Posterior cingulate gyrus (tissue), 11 donors: ENCODE data around the gene LMO1.

Source experiments
- DNase-seq, 10 donors: peaks; one replicate each; pipeline versions ENCODE4 v3.0.0 to v3.0.0-alpha.2; 2020 to 2021; ENCODE audit warnings: mixed read lengths in 3 of 10
- intact Hi-C: fragments of 100-400 bp; cut with DNase I; formaldehyde crosslinking; loops from one replicate; pipeline ENCODE4 v1.15.1; 2023

Gene LMO1

DNA sequence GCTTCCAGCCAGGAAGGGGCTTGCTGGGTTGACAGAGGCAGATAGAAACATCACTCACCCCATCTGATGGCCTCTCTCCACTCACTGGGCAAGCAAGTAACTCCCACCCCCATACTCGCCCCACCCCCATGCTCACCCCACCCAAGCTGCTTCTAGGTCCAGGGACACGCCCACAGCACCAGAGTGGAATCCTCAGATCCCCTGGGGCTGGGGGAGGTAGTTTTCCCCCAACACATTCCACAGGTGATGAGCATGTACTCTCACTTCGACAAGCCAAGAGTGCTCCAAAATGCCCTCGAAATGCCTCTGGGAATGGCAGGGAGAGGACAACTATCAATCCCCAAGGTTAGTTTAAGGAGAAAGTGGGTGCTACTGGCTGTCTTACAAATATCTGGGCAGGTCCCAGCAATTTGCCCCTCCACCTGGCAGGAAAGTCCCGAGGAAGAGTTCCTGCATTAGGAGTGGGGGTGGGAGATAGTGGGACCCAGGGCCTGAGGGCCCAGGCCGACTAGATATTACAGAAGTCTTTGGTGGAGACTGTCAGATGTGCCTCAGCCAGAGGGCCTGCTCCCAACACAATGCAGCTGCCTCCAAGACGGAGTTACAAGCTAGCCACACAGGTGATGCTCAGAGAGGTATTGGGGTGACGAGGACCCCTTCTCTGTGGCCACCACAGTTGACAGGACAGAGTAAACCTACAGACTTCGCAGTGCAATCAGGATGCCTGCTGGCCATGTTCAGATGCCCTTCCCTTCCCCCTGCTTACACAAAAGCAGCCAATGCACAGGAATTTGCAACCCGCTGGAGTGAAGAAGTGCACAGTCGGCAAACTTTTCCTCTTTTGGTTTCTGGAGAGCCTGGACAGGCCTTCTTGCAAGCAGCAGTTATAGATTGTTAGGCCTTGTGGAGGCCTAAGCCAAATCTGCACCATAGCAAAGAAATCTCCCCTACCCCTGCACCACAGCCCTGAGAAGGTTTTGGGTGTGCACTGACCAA, 2.9 kb upstream of the LMO1 start:
- intact Hi-C loops = no loop called here
- peak in 5 of 10 donors; percentile 1 to 40 (median 6) for DNase-seq

DNA sequence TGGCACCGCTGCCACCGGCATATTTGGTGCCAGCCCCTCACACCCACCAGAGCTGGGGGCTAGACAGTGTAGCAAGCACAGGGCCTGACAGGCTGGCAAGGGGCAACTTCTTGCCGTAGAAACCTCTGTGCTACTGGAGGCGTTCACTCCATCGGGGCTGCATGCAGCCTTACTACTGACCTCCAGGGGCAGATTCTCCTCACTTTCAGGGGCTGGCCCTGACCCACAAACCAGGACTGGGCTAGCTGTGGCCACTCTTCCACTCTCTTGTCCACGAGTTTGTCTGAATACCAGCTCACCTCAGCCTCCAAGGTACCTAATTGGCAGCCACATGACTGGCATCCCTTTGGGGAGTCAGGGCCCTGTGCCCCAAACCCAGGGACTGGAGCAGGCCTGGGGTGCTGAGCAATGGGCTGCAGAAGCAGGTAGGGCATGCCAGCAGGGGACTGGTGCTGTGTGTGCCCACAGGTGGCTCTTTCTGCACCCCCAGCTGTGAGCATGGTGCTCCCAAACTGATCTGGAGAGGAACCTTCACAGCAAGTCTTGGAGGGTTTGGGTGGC, 2.1 kb upstream of the LMO1 start:
- intact Hi-C loops = loop anchor here (2.0 kb wide), 1 partner anchor 73 kb away; no protein-coding TSS in a partner anchor
- peak in 4 of 10 donors; percentile 4 to 72 (median 37) for DNase-seq

DNA sequence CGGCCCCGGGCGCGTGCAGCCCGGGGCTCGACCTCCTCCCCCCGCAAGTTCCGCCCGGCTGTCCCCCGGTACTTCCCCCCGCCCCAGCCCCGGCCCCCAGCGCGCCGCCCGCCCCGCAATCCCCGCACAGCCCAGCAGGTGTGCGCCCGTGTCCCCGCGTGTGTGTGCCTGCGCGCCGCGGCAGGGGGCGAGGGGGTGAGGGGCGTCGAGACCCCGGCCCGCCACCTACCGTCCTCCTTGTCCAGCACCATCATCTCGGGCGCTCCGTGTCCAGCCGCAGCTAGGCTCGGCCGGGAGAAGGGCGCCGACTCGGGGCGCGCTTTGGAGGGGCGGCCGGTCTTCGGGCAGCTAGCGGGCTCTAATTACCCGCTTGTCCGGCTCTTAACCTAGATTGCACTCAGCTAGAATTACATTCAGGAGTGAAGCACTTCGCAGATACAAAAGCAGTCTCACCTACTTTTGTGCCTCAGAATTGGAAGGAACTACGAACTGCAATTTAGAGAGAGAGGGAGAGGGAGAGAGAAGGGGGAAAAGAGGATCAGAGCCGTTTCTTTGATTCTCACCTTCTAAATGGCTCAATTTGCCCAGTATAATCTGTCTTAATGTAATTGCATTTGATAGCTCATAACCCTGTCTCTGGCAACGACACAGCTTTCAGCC, 439 bp downstream of the LMO1 start:
- DNase-seq = peak in 4 of 10 donors; percentile 10 to 78 (median 41)
- intact Hi-C loops = loop anchor here (1.0 kb wide), 1 partner anchor 38 kb away; no protein-coding TSS in a partner anchor

DNA sequence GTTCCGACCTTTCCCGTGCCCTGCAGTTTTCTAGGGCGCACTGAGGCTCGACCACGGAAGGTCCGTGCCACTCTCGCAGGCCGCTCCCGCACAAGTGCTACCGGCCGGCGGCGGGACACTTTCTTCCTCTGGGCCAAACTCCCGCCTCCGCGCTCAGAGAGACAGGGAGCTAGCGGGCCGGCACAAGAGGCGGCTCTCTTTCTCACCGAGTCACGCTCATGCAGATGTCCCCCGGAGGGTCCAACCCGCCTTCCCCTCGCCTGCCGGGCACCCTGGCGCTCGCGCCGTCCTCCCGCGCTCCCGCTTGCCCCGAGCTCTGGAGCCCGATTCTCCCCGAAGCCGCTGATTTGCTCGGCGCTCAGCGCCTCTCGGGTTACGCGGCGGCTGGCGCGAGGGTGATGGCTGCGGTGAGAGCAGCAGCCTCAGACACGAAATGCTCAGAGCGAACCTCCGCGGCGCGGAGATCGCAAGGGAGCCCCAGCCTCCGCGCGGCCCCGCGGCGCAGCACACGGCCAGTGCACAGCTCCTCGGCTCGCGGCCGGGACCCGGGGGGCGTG, 1.0 kb downstream of the LMO1 start:
- intact Hi-C loops = loop anchor here (1.0 kb wide), 1 partner anchor 37 kb away; no protein-coding TSS in a partner anchor
- DNase-seq = peak in 9 of 10 donors; percentile 17 to 92 (median 54)

DNA sequence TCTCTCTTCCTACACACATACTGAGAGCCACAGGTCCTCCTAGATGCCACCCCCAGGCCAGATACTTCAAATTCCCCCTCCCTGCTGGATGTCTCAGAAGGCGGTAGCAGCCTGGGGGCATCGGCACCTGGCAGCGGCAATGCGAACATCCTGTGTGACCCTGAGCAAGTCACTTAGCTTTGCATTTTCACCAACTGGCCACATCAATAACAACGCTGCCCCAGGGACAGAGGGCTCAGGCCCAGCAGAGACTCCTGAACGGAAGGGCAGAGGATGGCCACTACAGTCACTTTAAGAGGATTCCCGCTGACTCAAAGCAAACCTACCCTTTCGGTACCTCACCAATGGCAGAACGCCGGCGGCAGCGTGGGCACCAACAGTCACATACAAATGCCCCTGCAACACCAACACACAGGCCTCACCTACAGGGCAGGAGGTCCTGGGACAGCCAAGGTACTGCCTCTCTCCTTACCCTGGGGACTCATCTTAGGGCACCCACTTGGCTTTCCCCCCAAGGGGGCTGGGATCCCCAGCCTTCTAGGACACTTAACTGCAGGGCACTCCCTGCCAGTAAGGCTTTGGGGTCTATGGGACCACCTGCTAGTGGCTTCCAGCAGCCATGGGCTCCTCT, 1.6 kb downstream of the LMO1 start:
- DNase-seq = peak in 4 of 10 donors; percentile 6 to 55 (median 24)
- intact Hi-C loops = no loop called here

DNA sequence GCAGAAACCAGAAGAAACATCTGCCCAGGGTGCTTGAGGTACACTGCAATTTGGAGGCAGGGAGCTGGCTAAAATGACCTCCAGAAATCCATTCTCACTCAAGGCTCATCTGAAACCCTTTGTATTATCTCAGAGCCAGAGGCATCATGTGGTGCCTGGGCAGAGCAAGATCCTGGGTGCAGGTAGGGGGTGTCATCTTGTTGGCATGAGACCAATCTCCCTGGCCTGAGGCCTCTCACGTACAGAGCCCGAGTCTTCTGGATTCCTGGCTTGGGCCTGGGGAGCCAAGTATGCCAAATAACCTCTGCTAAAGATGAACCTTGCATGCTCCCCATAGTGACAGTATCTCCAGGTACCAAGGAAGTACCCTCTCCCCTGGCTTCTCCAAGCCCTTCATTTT, 2.4 kb downstream of the LMO1 start:
- DNase-seq = peak in 2 of 10 donors; percentile 2 to 33
- intact Hi-C loops = no loop called here

DNA sequence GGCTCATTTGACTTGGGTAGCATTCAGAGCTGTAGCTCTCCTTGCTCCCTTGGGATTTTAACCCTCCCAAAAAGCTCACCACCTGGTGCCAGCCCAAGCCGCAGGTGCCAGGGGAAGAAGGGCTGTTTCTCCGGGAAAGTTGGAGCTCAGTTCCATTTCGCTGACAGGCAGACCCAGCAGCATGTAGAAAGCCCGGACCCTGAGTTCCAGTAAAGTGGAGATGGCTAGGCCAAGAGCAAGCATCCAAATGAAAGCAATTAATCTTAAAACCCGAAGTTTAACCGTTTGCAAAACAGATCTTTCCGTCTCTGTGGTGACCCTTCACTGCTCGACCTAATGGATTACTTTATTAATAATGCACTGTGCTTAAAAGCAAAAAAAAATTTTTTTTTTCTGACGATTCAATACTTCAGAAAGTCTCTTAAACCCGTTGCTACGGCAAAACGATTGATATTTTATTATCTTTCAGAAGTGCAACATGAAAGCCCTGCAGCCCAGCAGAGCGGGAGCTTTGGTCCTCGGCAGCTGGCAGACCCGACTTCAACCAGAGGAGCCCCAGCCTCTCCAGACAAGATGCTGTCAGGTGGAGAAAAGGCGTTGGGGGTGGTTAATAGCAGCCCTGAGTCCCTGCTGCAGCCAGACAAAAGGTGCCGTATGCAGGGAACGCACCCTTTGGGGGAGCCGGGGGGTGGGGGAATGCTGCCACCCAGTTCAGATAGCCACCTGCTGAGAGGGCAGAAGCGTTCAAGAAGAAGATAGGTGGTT, 3.3 kb downstream of the LMO1 start:
- intact Hi-C loops = no loop called here
- DNase-seq = peak in 4 of 10 donors; percentile 4 to 77 (median 28)

DNA sequence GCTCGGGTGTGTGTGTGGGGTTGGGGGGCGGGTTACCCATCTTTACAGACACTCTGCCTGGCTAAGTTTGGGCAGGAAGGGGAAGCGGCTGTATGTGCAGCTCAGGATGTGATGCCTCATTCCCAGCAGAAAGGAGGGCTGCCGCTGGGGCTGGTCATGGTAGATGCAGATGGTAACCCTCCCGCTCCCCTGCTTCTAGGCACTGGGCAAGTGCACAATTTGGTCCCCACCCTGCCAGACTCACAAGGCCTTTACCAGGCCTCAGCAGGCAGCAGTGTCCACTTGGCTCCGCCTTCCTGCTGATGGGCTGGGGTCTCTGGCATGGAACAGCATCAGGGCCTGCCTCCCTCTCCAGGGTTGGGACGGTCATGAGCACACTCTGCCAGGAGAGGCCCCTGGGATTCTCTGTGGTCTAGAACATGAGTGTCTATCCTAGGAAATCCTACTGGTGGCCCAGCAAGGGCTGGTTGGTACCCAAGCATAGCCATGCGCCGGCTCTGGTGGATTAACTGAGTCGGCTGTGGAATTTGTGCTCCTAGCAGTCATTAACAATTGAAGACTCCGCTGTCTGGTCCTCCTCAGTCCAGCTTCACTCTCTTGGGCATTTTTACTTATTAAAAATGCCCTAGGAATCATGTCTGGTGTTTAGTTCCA, 4.2 kb downstream of the LMO1 start:
- DNase-seq = peak in 4 of 10 donors; percentile 5 to 68 (median 32)
- intact Hi-C loops = no loop called here

DNA sequence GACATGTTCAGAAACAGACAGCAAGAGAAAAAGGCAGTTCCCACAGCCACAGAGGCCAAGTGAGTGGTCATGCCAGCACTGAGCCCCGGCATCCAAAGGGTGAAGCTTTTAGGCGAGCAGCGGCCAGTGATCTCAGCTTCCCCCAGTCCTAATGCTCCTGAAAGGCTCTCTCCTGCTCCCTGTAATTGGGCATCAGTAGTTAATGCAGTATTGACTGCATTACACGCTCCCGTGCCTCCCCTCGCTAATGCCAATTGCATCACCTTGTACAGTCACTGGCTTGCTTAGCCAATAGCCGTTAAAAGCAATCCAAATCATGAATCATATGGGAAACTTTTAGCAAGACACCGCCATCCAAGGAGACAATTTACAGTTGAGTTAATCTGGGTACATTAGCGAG, 4.9 kb downstream of the LMO1 start:
- peak in 3 of 10 donors; percentile 4 to 51 (median 49) for DNase-seq
- intact Hi-C loops = no loop called here

DNA sequence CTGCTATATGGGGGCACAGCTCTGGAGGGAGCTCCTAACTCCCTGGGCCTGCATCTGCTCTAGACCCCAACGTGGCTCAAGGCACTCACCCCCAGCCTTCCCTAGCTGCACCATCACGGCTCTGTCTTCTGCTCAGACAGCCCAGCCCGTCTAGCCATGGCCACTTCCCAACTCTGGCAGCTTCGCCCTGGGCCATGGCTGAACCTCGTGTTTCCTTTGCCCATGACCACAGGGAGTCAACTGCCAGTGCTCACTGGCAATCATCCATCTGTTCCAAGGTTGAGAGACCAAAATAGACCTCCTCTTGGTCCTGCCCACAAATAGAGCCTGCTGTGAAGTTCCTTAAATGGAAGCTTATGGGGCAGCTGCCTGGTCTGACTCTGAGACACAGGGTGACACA, 5.4 kb downstream of the LMO1 start:
- DNase-seq = peak in 4 of 10 donors; percentile 10 to 85 (median 44)

DNA sequence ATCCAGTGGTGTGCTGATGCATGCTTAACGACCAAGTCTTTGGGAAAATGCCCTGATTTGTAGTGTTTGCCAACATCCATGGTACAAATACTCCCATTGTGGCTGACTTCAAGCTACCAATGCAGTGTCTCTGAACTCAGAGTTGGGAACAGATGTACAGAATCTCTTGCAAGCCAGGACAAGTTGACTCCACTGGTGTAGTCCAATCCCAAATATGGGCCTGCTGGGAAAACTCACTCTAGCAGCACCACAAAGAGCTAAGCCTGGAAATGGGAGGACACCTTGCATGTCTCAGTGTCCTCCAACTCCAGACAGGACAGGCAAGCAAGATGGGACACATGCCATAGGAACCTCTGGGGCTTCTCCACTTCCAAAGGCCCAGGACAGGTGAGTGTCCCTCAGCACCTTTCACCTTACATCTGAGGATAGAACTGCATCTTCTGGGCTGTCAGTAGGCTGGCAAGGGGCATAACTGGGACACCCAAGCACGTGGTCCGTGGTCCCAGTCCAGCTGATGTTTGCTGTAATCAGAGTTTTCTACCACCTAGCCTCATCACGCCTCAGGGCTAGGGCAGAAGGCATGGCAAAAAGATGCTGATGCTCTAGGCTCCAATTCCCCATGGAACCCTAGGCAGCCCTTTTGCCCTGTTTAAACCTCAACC, 6.5 kb downstream of the LMO1 start:
- peak in 3 of 10 donors; percentile 1 to 66 (median 18) for DNase-seq
- intact Hi-C loops = loop anchor here (2.0 kb wide), 1 partner anchor 28 kb away; no protein-coding TSS in a partner anchor

More for the DNA sequence above, 5.4 kb downstream of the LMO1 start:
- intact Hi-C loops = no loop called here

DNA sequence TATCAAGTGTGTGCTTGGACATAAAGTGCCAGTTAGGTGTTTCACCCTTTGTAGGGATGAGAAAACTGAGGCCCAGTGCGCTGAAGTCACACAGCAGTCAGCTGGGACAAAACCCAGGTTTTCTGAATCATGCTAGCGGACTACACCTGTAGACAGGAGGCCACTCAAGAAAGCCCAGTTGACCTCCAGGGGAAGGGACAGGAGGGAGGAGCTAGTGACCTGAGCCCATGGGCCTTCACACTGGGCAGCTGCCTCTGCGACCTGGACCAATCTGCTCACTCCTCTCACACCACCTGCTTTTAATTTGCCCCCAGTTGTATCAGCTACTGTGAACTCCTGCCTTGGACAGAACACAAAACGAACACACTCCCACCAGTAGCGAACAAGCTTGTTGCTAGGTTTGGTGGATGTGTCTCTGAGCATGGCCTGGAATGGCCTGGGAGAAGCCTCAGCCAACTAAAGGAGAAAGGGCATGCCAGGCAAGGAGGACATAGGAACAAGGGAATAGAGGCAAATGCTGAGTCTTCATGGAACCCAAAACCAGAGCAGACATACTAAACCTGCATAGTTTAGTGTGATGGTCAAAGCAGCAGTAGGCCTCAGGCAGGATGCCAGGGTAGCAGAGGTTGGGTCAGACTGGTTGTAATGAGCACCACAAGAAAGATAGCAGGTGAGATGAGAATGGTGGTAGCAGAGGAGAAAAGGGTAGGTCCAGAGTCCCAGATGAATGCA, 7.2 kb downstream of the LMO1 start:
- DNase-seq = peak in 3 of 10 donors; percentile 11 to 65 (median 51)
- intact Hi-C loops = loop anchor here (2.0 kb wide), 1 partner anchor 28 kb away; no protein-coding TSS in a partner anchor

DNA sequence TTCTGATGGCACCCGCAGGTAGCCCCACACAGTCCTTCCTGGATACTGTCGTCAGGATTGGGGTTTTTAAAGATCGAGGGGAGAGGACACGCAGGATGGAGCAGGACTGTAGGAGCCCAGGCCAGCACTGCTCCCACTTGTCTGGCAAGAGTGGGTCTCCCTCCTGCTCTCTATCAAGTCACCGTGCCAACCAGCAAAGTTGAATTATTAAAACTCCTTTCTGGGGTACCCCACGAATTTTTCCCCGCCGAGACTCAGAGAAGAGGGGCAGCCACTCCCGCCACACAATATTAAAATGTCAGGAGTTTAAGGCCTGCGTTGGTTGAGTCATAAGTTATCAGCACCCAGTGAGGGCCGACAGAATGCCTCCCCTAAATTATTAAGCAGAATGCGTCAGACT, 10.1 kb downstream of the LMO1 start:
- peak in 3 of 10 donors; percentile 3 to 29 (median 5) for DNase-seq

DNA sequence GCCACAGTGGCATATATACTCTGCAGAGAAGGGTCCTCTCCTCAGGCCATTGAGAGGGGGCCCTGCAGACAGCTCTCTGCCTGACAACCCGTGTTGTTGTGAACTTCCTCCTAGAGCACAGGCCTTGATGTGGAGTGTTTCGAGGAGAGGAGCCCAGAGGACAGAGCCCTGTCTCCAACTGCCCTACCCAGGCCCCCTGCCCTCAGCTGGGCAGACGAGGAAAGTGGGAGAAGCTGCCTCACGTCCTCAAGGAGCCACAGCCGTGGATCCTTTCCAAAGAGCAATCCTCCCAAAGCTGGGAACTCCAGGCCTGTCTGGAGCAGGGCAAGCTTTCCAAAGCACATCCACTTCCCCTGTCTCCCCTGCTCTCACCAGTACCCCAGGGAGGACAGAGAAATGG, 10.7 kb downstream of the LMO1 start:
- intact Hi-C loops = no loop called here
- DNase-seq = peak in 3 of 10 donors; percentile 1 to 32 (median 31)

More for the DNA sequence above, 10.1 kb downstream of the LMO1 start:
- intact Hi-C loops = no loop called here

DNA sequence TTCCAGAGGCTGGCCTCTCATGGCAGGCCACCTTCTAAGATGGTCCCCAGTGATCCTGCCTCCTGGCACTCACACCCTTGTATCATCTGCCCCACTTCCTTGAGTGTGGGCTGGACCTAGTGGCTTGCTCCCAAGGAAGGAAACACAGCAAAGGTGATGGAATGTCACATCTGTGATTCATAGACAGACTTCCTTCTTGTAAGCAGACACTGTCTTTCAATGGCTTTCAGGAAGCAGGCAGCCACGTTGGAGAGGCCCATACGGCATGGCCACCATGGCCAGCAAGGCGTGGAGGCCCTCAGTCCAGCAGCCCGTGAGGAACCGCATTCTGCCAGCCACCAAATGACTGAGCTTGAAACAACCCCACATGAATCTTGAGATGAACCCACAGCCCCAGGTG, 11.3 kb downstream of the LMO1 start:
- peak in 4 of 10 donors; percentile 9 to 49 (median 23) for DNase-seq
- intact Hi-C loops = no loop called here

DNA sequence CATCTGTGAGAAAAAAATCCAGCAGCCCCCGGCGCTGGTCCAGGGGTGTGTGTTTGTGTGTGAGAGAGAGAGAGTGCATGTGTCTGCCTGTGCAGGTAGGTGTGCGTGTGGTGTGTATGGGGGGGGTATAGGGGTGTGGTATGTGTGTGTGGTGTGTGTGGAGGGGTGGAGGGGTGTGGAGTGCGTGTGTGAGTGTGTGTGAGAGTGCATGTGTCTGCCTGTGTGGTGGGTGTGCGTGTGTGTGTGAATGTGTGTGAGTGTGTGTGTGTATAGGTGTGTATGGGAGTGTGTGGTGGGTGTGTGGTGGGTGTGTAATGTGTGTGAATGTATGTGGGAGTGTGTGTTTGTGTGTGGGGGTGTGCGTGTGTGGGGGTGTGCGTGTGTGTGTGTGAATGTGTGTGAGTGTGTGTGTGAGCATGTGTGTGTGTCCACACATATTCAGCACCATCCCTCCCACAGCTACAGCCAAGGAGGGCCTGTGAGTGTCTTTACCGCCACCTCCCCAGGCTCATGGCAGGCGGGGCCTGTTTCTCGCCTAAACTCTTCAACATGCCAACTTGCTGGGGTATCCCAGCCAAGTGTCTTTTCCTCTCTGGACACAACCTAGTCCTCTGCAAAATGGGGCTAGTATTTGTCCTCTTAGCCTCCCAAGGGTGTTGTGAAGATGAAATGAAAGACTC, 11.9 kb downstream of the LMO1 start:
- intact Hi-C loops = no loop called here
- peak in 3 of 10 donors; percentile 6 to 22 (median 8) for DNase-seq
